GM12865 (cell line): Measurements from ENCODE around the gene ACSL1.
A peak's percentile ranks its signal among the peaks of the same experiment; 100 is the strongest.

Experiments used
- DNase-seq: peaks from one replicate; pipeline ENCODE4 v3.0.0; 2010; ENCODE audit warnings: low read depth
- H3K4me3 ChIP-seq: 2 replicates; pipeline ENCODE4 v1.5.1; 2011; ENCODE audit warnings: mild to moderate bottlenecking, low read depth, low read length, control low read depth
- CTCF ChIP-seq: IDR thresholded peaks from 2 replicates; pipeline ENCODE4 v1.5.1; 2011; ENCODE audit warnings: low read length, control low read depth, low read depth, inconsistent platforms; ENCODE audit not compliant: insufficient read depth; ENCODE audit errors: missing control alignments

ACSL1 gene

GRCh38 chr4:184734758-184735157 lies 91.0 kb downstream of the ACSL1 start:
- no peak for TF ChIP-seq CTCF
- DNase-seq, result no peak

GRCh38 chr4:184733654-184734524 lies 91.9 kb downstream of the ACSL1 start, which contains the start of gene CENPU:
CENPU (minus strand) TSS chr4:184734096; CDS start chr4:184734062, 34 bp downstream.
- no peak for TF ChIP-seq CTCF
- DNase-seq, result peak; percentile 99
- peak within 1 kb of the TSS; percentile 82 for H3K4me3 ChIP-seq

More at GRCh38 chr4:184734758-184735157, 91.0 kb downstream of the ACSL1 start:
- peak overlapping the region; percentile 82 for H3K4me3 ChIP-seq

- peak overlapping the region; percentile 82 for H3K4me3 ChIP-seq
- DNase-seq, result peak; percentile 23
- no peak for TF ChIP-seq CTCF
These were observed 93.6 kb downstream of the ACSL1 start for GRCh38 chr4:184732126-184732525.

- no peak for DNase-seq
- no peak overlapping the region for H3K4me3 ChIP-seq
- TF ChIP-seq CTCF, result no peak
These were observed 94.7 kb downstream of the ACSL1 start for GRCh38 chr4:184731056-184731455.

- DNase-seq, result no peak
- no peak for TF ChIP-seq CTCF
- no peak overlapping the region for H3K4me3 ChIP-seq
These were observed 95.8 kb downstream of the ACSL1 start for GRCh38 chr4:184729946-184730345.

- TF ChIP-seq CTCF, result no peak
- no peak overlapping the region for H3K4me3 ChIP-seq
- no peak for DNase-seq
These were observed 96.9 kb downstream of the ACSL1 start for GRCh38 chr4:184728858-184729257.
